ENCODE measurements around the gene ANKRD65. TPM values are rescaled to one million over a fixed set of nuclear protein-coding genes. Genes with fewer than 3 reads are reported as not detected.
"Not testable (repeated sequence)": the region's sequence is repeated elsewhere in the genome, so short reads cannot be mapped to it uniquely, and the experiment has no call there.

Gene ANKRD65
- polyA plus RNA-seq, 3 donors: 9.0 to 15.7 (median 12.0) TPM

GRCh38 chr1:1449099-1449739 is 28.1 kb upstream of the ANKRD65 start, which contains the start of gene ATAD3C:
Gene ATAD3C, plus strand, starts transcription at chr1:1449689. Its CDS starts 995 bp downstream, at chr1:1450684.
- DNase-seq: no peak

GRCh38 chr1:1446631-1447030 is 25.6 kb upstream of the ANKRD65 start:
- DNase-seq: not testable (repeated sequence)

- no peak for DNase-seq
These were observed 21.1 kb upstream of the ANKRD65 start for GRCh38 chr1:1442069-1442770.

- DNase-seq: no peak
These were observed 20.2 kb upstream of the ANKRD65 start for GRCh38 chr1:1441002-1441888.

- DNase-seq: no peak
These were observed 19.4 kb upstream of the ANKRD65 start for GRCh38 chr1:1440262-1441001.

GRCh38 chr1:1439546-1440261 is 18.6 kb upstream of the ANKRD65 start:
- DNase-seq: no peak

GRCh38 chr1:1438531-1439381 is 17.7 kb upstream of the ANKRD65 start:
- no peak for DNase-seq

GRCh38 chr1:1437904-1438376 is 16.9 kb upstream of the ANKRD65 start:
- no peak for DNase-seq

- DNase-seq: no peak
These were observed 16.2 kb upstream of the ANKRD65 start for GRCh38 chr1:1437033-1437903.

GRCh38 chr1:1436630-1437032 is 15.6 kb upstream of the ANKRD65 start:
- no peak for DNase-seq

GRCh38 chr1:1435911-1436629 is 15.0 kb upstream of the ANKRD65 start:
- DNase-seq: no peak

- no peak for DNase-seq
These were observed 14.2 kb upstream of the ANKRD65 start, which contains the start of gene VWA1 for GRCh38 chr1:1435106-1435903. Gene VWA1, plus strand, starts transcription at chr1:1435690. Its CDS starts 59 bp downstream, at chr1:1435749.

- DNase-seq: no peak
These were observed 13.7 kb upstream of the ANKRD65 start for GRCh38 chr1:1434824-1435105.

GRCh38 chr1:1434131-1434823 is 13.2 kb upstream of the ANKRD65 start:
- DNase-seq: no peak

GRCh38 chr1:1433804-1434130 is 12.7 kb upstream of the ANKRD65 start:
- DNase-seq: no peak

- DNase-seq: no peak
These were observed 12.1 kb upstream of the ANKRD65 start for GRCh38 chr1:1432951-1433803.
